Vagina (tissue), 2 donors: ENCODE results near the gene MFNG.

Source experiments
- CTCF ChIP-seq, 3 experiments: fragments of 450-650 bp in 2 of 3; fragments of 200-600 bp in 1 of 3; sonication (generic) in 1 of 3; IDR thresholded peaks; one replicate each; pipeline ENCODE4 v1.5.1; 2017 to 2019; ENCODE audit warnings: antibody characterized with exemption in 3 of 3, mild to moderate bottlenecking in 2 of 3, moderate library complexity in 2 of 3
- POLR2A ChIP-seq, 2 donors: fragments of 450-650 bp; IDR thresholded peaks; one replicate each; pipeline ENCODE4 v1.6.1; 2017; ENCODE audit warnings: antibody characterized with exemption in 2 of 2, mild to moderate bottlenecking in 2 of 2, moderate library complexity in 2 of 2
- POLR2AphosphoS5 ChIP-seq, 2 donors: sonication (generic); formaldehyde crosslinking; IDR thresholded peaks; one replicate each; pipeline ENCODE4 v1.9.0; 2017; ENCODE audit warnings: antibody characterized with exemption in 2 of 2, mild to moderate bottlenecking in 2 of 2, low read depth in 1 of 2; ENCODE audit not compliant: insufficient read depth in 1 of 2

- TF ChIP-seq CTCF (IDR thresholded peaks at IDR 0.05) (no peak), POLR2A (IDR thresholded peaks at IDR 0.05) (no peak), POLR2AphosphoS5 (IDR thresholded peaks at IDR 0.05; ENCODE audit: insufficient read depth in 1 of 2, low read depth in 1 of 2) (no peak)
These were observed 15.6 kb upstream of the MFNG start for GRCh38 chr22:37501610-37502341.
